NB4 (cell line): ENCODE measurements around the gene FAM43B.

Experiments
- MYC ChIP-seq: IDR thresholded peaks from 2 replicates; pipeline ENCODE4 v1.6.1; 2011; ENCODE audit warnings: low read depth, low read length
- POLR2A ChIP-seq: IDR thresholded peaks from 2 replicates; pipeline ENCODE4 v1.6.1; 2011; ENCODE audit warnings: mild to moderate bottlenecking; ENCODE audit not compliant: insufficient read length; ENCODE audit errors: extremely low read depth
- TF ChIP-seq, protein P1 (sequence below): IDR thresholded peaks from one replicate; pipeline ENCODE4 v1.5.1; 2012; ENCODE audit warnings: low read depth, low read length
- TF ChIP-seq, protein P2 (sequence below): IDR thresholded peaks from 2 replicates; pipeline ENCODE4 v1.6.1; 2011; ENCODE audit warnings: low read depth, low read length

DNA sequence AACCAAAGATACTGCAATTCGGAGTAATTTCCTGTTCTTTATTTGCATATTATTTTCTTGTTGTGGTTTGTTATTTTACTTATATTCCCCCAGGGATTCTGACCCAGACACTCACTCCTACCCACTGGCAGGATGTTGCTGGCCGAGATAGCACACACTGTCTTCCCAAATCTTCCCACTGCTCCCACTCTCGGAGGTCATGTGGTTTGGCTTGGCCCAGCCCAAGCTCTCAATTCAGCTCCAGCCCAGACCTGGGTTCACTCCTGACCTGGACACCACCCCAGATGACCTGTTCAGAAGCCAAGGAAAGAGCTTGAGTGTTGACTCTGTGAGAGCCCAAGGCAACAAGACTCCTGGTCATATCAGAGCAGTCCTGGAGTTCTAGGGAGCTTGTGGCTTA, 1.2 kb upstream of the FAM43B start:
- TF ChIP-seq, protein P1, sequence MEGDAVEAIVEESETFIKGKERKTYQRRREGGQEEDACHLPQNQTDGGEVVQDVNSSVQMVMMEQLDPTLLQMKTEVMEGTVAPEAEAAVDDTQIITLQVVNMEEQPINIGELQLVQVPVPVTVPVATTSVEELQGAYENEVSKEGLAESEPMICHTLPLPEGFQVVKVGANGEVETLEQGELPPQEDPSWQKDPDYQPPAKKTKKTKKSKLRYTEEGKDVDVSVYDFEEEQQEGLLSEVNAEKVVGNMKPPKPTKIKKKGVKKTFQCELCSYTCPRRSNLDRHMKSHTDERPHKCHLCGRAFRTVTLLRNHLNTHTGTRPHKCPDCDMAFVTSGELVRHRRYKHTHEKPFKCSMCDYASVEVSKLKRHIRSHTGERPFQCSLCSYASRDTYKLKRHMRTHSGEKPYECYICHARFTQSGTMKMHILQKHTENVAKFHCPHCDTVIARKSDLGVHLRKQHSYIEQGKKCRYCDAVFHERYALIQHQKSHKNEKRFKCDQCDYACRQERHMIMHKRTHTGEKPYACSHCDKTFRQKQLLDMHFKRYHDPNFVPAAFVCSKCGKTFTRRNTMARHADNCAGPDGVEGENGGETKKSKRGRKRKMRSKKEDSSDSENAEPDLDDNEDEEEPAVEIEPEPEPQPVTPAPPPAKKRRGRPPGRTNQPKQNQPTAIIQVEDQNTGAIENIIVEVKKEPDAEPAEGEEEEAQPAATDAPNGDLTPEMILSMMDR: no peak
- TF ChIP-seq MYC (no peak), POLR2A (no peak)
- TF ChIP-seq, protein P2, sequence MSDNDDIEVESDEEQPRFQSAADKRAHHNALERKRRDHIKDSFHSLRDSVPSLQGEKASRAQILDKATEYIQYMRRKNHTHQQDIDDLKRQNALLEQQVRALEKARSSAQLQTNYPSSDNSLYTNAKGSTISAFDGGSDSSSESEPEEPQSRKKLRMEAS: no peak
